ENCODE data around the gene SYCN.
"Not testable (repeated sequence)": the region's sequence is repeated elsewhere in the genome, so short reads cannot be mapped to it uniquely, and the experiment has no call there.

SYCN gene

DNA sequence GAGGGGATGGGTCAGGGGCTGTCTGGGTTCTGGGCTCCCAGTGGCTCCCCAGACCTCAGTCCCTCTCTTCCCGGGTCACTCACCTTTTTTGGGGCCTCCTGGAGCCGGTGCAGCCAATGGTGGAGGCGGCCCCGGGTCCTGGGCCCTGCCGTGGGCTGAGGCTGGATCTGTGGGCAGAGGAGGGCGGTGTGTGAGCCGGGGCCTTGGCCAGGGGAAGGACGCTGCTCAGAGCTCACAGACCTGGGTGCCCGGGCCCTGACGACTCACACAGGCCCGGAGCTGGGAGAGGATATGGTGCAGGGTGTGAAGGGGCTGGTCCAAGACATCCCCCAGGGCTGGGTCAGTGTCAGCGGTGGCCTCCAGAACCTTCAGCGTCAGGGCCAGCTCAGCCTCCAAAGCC lies 39.7 kb upstream of the SYCN start:
- H3K27me3 ChIP-seq (ENCODE audit: control insufficient read depth, insufficient read depth, low read length): peaks cover 20% of the 10 kb centered on the region

DNA sequence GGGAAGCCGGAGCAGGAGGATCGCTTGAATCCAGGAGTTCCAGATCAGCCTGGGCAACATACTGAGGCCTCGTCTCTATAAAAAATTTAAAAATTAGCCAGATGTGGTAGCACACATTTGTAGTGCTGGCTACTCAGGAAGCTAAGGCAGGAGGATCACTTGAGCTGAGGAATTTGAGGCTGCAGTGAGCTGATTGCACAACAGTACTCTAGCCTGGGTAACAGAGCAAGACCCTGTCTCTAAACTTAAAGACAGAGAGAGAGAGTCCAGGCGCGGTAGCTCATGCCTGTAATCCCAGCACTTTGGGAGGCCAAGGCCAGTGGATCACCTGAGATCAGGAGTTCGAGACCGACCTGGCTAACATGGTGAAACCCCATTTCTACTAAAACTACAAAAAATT lies 36.4 kb upstream of the SYCN start:
- Histone ChIP-seq H3K9ac (ENCODE audit: low read length) (no peak overlapping the region), H3K4me3 (ENCODE audit: low read length) (no peak overlapping the region), H3K36me3 (ENCODE audit: control insufficient read depth, insufficient read depth, low read length) (no peaks in the 10 kb centered on the region), H3K27me3 (ENCODE audit: control insufficient read depth, insufficient read depth, low read length) (no peaks in the 10 kb centered on the region), H3K4me1 (ENCODE audit: control insufficient read depth, insufficient read depth, low read length) (peaks cover 10% of the 10 kb centered on the region), H3K9me3 (ENCODE audit: control insufficient read depth, low read length) (no peaks in the 10 kb centered on the region)

More for the DNA sequence above, 39.7 kb upstream of the SYCN start:
- not testable (repeated sequence) for H3K4me1 ChIP-seq (ENCODE audit: control insufficient read depth, insufficient read depth, low read length); H3K4me3 ChIP-seq (ENCODE audit: low read length); H3K9me3 ChIP-seq (ENCODE audit: control insufficient read depth, low read length); H3K9ac ChIP-seq (ENCODE audit: low read length); H3K36me3 ChIP-seq (ENCODE audit: control insufficient read depth, insufficient read depth, low read length)

DNA sequence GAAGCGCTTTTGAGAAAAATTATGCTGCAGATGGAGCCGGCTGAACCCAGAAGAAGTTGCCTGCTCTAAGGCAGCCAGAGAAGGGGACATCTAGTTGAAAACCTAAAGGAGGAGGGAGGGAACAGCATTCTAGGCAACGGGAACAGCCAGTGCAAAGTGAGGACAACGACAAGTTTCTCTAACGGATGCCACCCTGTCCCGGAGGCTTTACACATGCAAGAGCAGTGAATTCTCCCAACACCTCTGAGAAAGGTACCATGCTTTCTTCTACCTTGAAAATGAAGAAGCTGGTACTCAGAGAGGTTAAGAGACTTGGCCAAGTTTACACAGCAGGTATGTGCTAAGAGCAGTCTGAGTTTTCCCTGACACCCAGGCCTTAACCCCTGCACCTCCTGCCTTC lies 34.9 kb upstream of the SYCN start:
- Histone ChIP-seq H3K9me3 (ENCODE audit: control insufficient read depth, low read length) (no peaks in the 10 kb centered on the region), H3K27me3 (ENCODE audit: control insufficient read depth, insufficient read depth, low read length) (no peaks in the 10 kb centered on the region), H3K36me3 (ENCODE audit: control insufficient read depth, insufficient read depth, low read length) (no peaks in the 10 kb centered on the region), H3K4me3 (ENCODE audit: low read length) (no peak overlapping the region), H3K4me1 (ENCODE audit: control insufficient read depth, insufficient read depth, low read length) (peaks cover 10% of the 10 kb centered on the region), H3K9ac (ENCODE audit: low read length) (no peak overlapping the region)

DNA sequence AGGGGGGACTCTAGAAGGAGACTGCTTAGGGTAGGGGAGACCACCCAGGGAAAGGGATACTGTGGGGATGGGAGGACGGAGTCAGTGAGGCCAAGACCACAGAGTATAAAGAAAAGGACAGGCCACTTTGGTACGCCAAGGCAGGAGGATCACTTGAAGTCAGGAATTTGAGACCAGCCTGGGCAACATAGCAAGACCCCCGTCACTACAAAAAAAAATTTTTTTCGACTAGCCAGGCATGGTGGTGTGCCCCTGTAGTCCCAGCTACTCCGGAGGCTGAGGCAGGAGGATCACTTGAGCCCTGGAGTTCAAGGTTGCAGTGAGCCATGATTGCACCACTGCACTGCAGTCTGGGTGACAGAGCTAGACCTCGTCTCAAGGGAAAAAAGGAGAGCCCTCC lies 34.1 kb upstream of the SYCN start:
- H3K9me3 ChIP-seq (ENCODE audit: control insufficient read depth, low read length): no peaks in the 10 kb centered on the region
- peak overlapping the region; percentile 53 for H3K9ac ChIP-seq (ENCODE audit: low read length)
- no peaks in the 10 kb centered on the region for H3K27me3 ChIP-seq (ENCODE audit: control insufficient read depth, insufficient read depth, low read length)
- H3K4me3 ChIP-seq (ENCODE audit: low read length): no peak overlapping the region
- H3K4me1 ChIP-seq (ENCODE audit: control insufficient read depth, insufficient read depth, low read length): peaks cover 10% of the 10 kb centered on the region
- no peaks in the 10 kb centered on the region for H3K36me3 ChIP-seq (ENCODE audit: control insufficient read depth, insufficient read depth, low read length)

DNA sequence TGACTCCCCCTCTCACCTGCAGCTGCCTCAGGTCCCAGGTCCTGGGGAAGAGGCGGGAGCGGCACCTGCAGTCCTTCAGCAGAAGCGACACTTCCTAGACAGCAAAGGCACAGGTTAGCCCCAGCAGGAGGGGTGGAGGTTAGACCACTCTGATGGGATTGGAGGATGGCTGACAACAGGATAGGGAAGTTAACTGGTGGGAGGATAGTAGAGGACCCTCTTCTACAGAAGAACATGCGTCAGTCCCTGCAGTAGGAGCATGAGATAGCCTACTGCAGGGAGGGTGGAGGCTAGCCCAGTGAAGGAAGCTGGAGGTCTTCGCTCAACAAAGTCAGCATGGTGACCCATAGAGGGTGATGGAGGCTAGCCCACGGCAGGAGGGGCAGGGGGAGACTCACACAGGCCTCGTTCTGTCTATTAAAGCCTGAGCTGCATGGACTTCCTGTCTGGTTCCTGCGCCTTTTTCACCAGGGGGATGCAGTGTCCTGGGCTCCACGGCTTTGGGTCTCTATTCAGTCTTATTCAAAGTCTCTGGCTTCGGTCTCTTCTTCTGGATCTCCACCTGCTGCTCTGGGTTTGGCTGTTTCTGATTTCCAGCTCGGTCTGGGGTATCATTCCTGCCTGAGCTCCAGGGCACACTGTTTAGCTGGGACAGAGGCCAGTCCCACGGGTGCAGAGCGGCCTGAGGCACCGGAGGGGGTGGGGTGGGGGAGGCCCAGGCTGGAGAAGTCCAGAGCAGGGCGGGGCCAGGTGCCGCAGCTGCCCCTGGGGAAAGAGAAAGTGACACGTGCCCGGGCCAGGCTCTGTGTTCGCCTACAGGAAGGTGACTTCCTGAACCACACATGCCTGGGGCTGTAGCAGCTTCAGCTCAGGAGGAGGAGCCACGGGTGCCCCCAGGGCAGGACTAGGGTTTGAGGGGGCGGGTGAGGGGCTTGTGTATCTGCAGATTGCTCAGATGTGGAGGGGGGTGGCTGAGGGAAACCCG lies 33.4 kb upstream of the SYCN start:
- H3K9ac ChIP-seq (ENCODE audit: low read length): peak overlapping the region; percentile 53
- no peaks in the 10 kb centered on the region for H3K9me3 ChIP-seq (ENCODE audit: control insufficient read depth, low read length)
- no peaks in the 10 kb centered on the region for H3K36me3 ChIP-seq (ENCODE audit: control insufficient read depth, insufficient read depth, low read length)
- no peaks in the 10 kb centered on the region for H3K27me3 ChIP-seq (ENCODE audit: control insufficient read depth, insufficient read depth, low read length)
- H3K4me3 ChIP-seq (ENCODE audit: low read length): no peak overlapping the region
- peaks cover 10% of the 10 kb centered on the region for H3K4me1 ChIP-seq (ENCODE audit: control insufficient read depth, insufficient read depth, low read length)

DNA sequence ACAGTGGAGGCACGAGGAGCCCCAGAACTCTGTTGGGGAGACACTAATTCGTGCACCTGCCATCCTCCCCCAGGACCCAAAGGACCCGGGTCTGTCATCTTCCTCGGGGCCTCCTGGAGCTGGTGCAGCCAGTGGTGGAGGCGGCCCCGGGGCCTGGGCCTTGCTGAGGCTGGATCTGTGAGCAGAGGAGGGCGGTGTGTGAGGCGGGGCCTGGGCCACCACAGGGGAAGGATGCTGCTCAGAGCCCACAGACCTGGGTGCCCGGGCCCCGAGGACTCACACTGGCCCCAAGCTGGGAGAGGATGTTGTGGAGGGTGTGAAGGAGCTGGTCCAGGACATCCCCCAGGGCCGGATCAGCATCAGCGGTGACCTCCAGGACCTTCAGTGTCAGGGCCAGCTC lies 32.5 kb upstream of the SYCN start:
- H3K27me3 ChIP-seq (ENCODE audit: control insufficient read depth, insufficient read depth, low read length): no peaks in the 10 kb centered on the region
- H3K4me1 ChIP-seq (ENCODE audit: control insufficient read depth, insufficient read depth, low read length): peaks cover 10% of the 10 kb centered on the region
- no peak overlapping the region for H3K9ac ChIP-seq (ENCODE audit: low read length)
- no peak overlapping the region for H3K4me3 ChIP-seq (ENCODE audit: low read length)
- no peaks in the 10 kb centered on the region for H3K36me3 ChIP-seq (ENCODE audit: control insufficient read depth, insufficient read depth, low read length)
- no peaks in the 10 kb centered on the region for H3K9me3 ChIP-seq (ENCODE audit: control insufficient read depth, low read length)

DNA sequence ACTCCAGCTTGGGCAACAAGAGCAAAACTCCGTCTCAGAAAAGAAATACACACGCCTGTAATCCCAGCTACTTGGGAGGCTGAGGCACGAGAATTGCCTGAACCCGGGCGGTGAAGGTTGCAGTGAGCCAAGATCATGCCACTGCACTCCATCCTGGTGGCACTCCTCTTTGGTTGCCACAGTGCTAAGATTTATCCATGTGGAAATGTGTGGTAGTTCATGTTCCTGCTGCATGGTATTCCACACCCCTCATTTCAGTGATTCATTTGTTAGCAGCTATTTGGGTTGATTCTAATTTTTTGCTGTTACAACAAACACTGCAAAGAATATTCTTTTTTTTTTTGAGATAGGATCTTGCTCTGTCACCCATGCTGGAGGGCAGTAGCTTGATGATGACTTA lies 28.6 kb upstream of the SYCN start:
- Histone ChIP-seq H3K4me3 (ENCODE audit: low read length) (no peak overlapping the region), H3K27me3 (ENCODE audit: control insufficient read depth, insufficient read depth, low read length) (no peaks in the 10 kb centered on the region), H3K9ac (ENCODE audit: low read length) (no peak overlapping the region), H3K4me1 (ENCODE audit: control insufficient read depth, insufficient read depth, low read length) (peaks cover 3% of the 10 kb centered on the region), H3K9me3 (ENCODE audit: control insufficient read depth, low read length) (no peaks in the 10 kb centered on the region), H3K36me3 (ENCODE audit: control insufficient read depth, insufficient read depth, low read length) (no peaks in the 10 kb centered on the region)

DNA sequence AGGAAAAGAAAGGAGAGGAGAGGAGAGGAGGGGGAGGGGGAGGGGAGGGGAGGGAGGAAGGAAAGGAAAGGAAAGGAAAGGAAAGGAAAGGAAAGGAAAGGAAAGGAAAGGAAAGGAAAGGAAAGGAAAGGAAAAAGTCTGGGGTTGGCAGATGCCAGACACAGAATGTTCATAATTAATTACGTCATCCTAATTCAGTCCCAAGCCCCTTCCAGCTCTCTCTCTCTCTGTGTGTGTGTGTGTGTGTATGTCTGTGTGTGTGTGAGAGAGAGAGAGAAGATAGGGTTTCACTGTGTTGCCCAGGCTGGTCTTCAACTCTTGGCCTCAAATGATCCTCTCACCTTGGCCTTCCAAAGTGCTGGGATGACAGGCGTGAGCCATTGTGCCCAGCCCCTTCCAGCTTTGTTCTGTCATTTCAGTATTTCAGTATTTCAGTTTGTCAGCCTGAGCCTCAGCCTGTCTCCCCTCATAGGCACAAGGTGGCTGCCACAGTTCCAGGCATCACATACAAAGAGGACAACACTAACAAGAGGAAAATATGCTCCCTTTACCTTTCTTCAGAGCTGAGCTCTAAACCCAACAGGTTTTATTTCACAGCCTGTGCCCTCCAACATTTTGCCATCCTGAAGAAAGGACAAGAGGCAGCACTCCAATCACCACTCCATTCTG lies 26.2 kb upstream of the SYCN start:
- H3K4me1 ChIP-seq (ENCODE audit: control insufficient read depth, insufficient read depth, low read length): no peaks in the 10 kb centered on the region
- no peaks in the 10 kb centered on the region for H3K9me3 ChIP-seq (ENCODE audit: control insufficient read depth, low read length)
- H3K27me3 ChIP-seq (ENCODE audit: control insufficient read depth, insufficient read depth, low read length): no peaks in the 10 kb centered on the region
- H3K36me3 ChIP-seq (ENCODE audit: control insufficient read depth, insufficient read depth, low read length): no peaks in the 10 kb centered on the region
- H3K4me3 ChIP-seq (ENCODE audit: low read length): no peak overlapping the region
- no peak overlapping the region for H3K9ac ChIP-seq (ENCODE audit: low read length)

DNA sequence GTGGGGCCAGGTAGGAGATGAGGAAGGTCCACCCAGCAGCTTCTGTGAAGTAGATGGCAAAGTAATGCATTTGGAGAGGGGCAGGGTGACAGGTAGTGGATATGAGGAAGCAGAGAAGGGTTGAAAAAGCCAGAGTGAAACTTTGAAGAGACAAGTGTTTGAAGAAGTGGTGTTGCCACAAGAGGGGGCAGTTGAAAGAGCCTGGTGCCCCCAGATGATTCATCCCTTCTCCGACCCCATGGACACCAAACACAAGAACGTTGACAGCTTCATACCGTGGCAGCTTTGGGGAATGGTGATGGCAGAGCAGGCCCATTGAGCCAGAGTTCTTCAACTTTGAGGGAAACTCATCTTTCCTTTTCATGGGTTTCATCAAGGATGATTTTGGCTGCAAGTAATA lies 20.8 kb upstream of the SYCN start:
- Histone ChIP-seq H3K4me1 (ENCODE audit: control insufficient read depth, insufficient read depth, low read length) (no peaks in the 10 kb centered on the region), H3K36me3 (ENCODE audit: control insufficient read depth, insufficient read depth, low read length) (no peaks in the 10 kb centered on the region), H3K9me3 (ENCODE audit: control insufficient read depth, low read length) (no peaks in the 10 kb centered on the region), H3K27me3 (ENCODE audit: control insufficient read depth, insufficient read depth, low read length) (peaks cover 3% of the 10 kb centered on the region), H3K4me3 (ENCODE audit: low read length) (no peak overlapping the region), H3K9ac (ENCODE audit: low read length) (no peak overlapping the region)

DNA sequence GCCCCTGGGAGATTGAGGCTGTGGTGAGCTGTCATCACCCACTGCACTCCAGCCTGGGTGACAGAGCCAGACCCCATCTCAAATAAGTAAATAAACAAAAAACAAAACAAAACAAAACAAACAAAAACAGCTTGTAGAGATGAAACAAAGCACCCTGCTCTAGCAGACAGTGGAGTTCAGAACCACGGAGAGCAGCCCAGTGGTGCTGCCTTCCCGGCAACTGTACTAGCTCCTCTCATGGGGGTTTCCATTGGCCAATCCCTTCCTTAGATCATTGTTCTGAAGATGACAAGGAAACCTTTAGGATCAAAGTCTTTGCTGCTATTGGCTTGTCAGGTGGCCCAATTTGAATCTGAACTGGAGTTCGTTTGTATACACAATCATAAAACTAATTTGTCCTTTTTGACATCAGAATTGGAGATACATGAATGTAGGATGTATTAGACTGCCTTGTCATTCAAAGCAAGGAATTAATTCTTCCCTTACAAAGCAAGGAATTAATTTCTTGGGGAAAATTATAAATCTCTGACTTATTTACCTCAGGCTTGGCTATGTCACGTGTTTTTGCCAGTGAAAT lies 19.7 kb upstream of the SYCN start:
- Histone ChIP-seq H3K27me3 (ENCODE audit: control insufficient read depth, insufficient read depth, low read length) (peaks cover 3% of the 10 kb centered on the region), H3K4me1 (ENCODE audit: control insufficient read depth, insufficient read depth, low read length) (no peaks in the 10 kb centered on the region), H3K9ac (ENCODE audit: low read length) (no peak overlapping the region), H3K4me3 (ENCODE audit: low read length) (no peak overlapping the region), H3K9me3 (ENCODE audit: control insufficient read depth, low read length) (no peaks in the 10 kb centered on the region), H3K36me3 (ENCODE audit: control insufficient read depth, insufficient read depth, low read length) (no peaks in the 10 kb centered on the region)

DNA sequence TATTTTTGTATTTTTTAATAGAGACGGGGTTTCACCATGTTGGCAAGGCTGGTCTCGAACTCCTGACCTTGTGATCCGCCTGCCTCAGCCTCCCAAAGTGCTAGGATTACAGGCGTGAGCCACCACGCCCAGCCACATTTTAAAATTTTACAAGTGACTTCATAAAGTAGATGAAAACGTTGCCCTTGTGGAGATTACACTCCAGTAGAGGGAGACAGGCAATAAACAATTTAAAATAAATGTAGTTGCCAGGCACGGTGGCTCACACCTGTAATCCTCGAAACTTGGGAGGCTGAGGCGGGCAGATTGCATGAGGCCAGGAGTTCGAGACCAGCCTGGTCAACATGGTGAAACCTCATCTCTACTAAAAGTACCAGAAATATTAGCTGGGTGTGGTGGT lies 15.0 kb upstream of the SYCN start:
- H3K4me1 ChIP-seq (ENCODE audit: control insufficient read depth, insufficient read depth, low read length); H3K27me3 ChIP-seq (ENCODE audit: control insufficient read depth, insufficient read depth, low read length); H3K4me3 ChIP-seq (ENCODE audit: low read length); H3K9me3 ChIP-seq (ENCODE audit: control insufficient read depth, low read length); H3K9ac ChIP-seq (ENCODE audit: low read length); H3K36me3 ChIP-seq (ENCODE audit: control insufficient read depth, insufficient read depth, low read length): not testable (repeated sequence)
